Inflammatory macrophage treated with lipopolysaccharide for 4 hours (primary cell): Measurements from ENCODE around the gene C1QTNF1.

Experiments
- DNase-seq: peaks from one replicate; pipeline ENCODE4 v3.0.0-alpha.2; 2020

Gene C1QTNF1

GRCh38 chr17:79082311-79083190, 58.6 kb downstream of the C1QTNF1 start:
- peak; percentile 33 for DNase-seq

GRCh38 chr17:79083191-79083971, 59.4 kb downstream of the C1QTNF1 start:
- DNase-seq = no peak

- DNase-seq = no peak
Observed at GRCh38 chr17:79084291-79085153, 60.6 kb downstream of the C1QTNF1 start.

- DNase-seq = no peak
Observed at GRCh38 chr17:79085154-79085920, 61.4 kb downstream of the C1QTNF1 start.

GRCh38 chr17:79085921-79086551, 62.1 kb downstream of the C1QTNF1 start:
- no peak for DNase-seq

- no peak for DNase-seq
Observed at GRCh38 chr17:79086609-79087427, 62.8 kb downstream of the C1QTNF1 start.

GRCh38 chr17:79087428-79088143, 63.6 kb downstream of the C1QTNF1 start:
- DNase-seq = peak; percentile 45

GRCh38 chr17:79088247-79088996, 64.5 kb downstream of the C1QTNF1 start:
- DNase-seq = no peak

- DNase-seq = no peak
Observed at GRCh38 chr17:79088997-79089328, 65.0 kb downstream of the C1QTNF1 start.

- no peak for DNase-seq
Observed at GRCh38 chr17:79089720-79090442, 65.9 kb downstream of the C1QTNF1 start.

GRCh38 chr17:79090443-79091225, 66.7 kb downstream of the C1QTNF1 start:
- no peak for DNase-seq

- DNase-seq = no peak
Observed at GRCh38 chr17:79091226-79091670, 67.3 kb downstream of the C1QTNF1 start.

- DNase-seq = no peak
Observed at GRCh38 chr17:79092567-79092966, 68.6 kb downstream of the C1QTNF1 start.

- DNase-seq = no peak
Observed at GRCh38 chr17:79093270-79093669, 69.3 kb downstream of the C1QTNF1 start.

- DNase-seq = no peak
Observed at GRCh38 chr17:79094261-79094660, 70.3 kb downstream of the C1QTNF1 start.

GRCh38 chr17:79095345-79096055, 71.5 kb downstream of the C1QTNF1 start:
- no peak for DNase-seq

GRCh38 chr17:79096477-79096876, 72.5 kb downstream of the C1QTNF1 start:
- no peak for DNase-seq
